D721Med (cell line): ENCODE measurements around the gene SNX6.
"Not testable (repeated sequence)": the region's sequence is repeated elsewhere in the genome, so short reads cannot be mapped to it uniquely, and the experiment has no call there.

Experiments used
- DNase-seq: peaks from one replicate; pipeline ENCODE4 v3.0.0; 2011; ENCODE audit warnings: low spot score; ENCODE audit not compliant: insufficient read length
- FAIRE-seq: peaks from 2 replicates; lab custom pipeline; 2011; peaks lifted over from hg19 to GRCh38; lab: Jason Lieb, UNC
- TF ChIP-seq, protein P1 (sequence below): IDR thresholded peaks from 2 replicates; pipeline ENCODE4 v1.5.1; 2012; ENCODE audit warnings: mild to moderate bottlenecking, control low read depth; ENCODE audit not compliant: insufficient read depth; ENCODE audit errors: missing control alignments

Gene SNX6

DNA sequence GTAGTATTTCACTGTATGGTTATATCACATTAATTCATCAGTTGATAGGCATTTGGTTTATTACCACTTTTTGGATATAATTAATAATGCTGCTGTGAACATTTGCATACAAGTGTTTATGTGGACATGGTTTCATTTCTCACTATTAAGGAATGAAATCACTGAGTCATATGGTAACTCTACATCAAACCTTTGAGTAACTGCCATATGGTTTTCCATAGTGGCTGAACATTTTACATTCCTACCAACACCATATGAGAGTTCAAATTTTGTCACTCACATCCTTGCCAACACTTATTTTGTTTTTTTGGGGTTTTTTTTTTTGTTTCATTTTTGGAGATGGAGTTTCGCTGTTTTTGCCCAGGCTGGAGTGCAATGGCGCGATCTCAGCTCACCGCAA lies 60.2 kb downstream of the SNX6 start:
- no peak for FAIRE-seq
- no peak for DNase-seq
- TF ChIP-seq, protein P1, sequence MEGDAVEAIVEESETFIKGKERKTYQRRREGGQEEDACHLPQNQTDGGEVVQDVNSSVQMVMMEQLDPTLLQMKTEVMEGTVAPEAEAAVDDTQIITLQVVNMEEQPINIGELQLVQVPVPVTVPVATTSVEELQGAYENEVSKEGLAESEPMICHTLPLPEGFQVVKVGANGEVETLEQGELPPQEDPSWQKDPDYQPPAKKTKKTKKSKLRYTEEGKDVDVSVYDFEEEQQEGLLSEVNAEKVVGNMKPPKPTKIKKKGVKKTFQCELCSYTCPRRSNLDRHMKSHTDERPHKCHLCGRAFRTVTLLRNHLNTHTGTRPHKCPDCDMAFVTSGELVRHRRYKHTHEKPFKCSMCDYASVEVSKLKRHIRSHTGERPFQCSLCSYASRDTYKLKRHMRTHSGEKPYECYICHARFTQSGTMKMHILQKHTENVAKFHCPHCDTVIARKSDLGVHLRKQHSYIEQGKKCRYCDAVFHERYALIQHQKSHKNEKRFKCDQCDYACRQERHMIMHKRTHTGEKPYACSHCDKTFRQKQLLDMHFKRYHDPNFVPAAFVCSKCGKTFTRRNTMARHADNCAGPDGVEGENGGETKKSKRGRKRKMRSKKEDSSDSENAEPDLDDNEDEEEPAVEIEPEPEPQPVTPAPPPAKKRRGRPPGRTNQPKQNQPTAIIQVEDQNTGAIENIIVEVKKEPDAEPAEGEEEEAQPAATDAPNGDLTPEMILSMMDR: no peak

- DNase-seq (no peak), FAIRE-seq (no peak)
- TF ChIP-seq, protein P1: no peak
Measured at GRCh38 chr14:34568803-34569202, 61.1 kb downstream of the SNX6 start.

GRCh38 chr14:34562776-34563150 lies 67.2 kb downstream of the SNX6 start:
- DNase-seq (no peak), FAIRE-seq (no peak)
- TF ChIP-seq, protein P1: no peak

DNA sequence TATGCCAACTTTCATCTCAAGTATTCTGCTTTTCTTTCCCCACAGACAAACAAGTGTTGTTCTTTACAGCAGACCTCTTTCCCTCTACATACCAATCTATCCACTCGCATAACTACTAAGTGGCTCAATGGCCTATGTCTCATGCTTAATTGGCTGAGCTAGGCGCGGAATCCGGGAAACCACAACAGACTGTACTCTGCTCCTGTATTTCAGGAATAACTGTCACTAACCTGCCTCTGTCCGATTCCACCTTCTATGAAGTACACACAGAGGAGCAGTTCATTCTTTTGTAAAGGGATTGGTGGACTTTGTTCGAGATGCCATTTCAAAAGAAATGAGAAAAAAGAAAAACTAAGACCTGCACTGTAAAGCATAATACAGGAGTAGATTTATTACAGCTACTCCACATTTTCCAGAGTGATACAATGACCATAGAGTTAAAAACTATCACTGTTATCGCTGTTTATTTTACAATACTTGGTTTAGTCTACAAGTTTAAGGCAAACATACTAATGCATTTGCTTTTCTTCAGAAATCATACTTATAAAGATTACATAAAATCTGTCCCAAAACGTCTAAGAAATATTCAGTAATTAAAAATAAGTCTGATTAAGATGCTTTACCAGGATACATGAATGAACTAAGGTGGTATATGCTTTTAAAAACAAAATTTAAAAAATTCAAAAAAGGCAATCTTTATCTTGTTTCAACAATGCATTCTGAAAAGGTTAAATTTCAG lies 67.7 kb downstream of the SNX6 start:
- not testable (repeated sequence) for DNase-seq, FAIRE-seq

DNA sequence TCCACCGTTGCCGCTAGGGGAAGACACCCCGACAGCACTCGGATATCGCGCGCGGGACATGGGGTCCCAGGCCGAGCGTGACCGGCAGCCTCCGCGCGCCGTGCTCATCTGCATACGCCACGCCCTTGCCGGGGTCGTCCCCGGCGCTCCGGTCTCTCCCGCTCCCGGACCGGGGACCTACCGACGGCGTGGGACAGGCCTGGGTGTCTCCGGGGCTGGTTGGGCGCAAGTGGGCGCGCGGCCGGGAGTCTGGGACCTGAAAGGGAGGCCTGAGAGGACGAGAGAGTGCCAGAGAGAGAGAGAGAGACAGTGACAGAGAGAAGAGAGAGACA lies 73.5 kb downstream of the SNX6 start:
- not testable (repeated sequence) for FAIRE-seq, DNase-seq

GRCh38 chr14:34555583-34556497 lies 74.1 kb downstream of the SNX6 start:
- not testable (repeated sequence) for FAIRE-seq, DNase-seq

DNA sequence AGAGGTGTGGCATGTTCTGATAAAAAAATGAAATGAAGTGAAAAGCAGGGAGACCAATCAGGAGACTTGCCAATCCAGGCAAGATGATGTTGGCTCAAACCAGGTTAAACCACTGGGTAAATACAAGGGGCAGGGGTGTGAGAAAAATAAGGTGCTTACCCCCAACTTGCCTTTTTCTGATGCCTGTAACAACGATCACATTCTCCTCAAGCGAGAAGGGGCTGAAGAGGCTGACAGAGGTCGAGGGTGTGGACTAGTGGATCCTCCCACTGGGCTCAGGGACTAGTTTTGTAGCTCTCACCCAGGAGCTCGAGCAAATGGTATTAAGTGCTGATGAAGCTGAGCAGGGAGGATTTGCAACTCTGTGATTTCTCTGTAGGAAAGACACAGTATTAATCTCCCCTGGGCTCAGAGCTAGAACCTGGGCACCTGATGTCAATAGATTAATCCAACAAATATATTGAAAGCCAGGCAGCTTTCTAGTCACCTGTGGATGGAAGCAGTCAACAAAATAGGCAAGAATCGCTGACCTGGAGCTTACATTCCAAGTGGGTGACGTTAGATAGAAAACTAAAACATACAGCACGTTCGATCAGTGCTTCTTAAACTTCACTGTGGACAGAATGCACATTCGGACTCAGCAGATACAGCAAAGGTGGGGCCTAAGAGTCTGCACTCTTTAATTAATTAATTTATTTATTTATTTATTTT lies 75.3 kb downstream of the SNX6 start:
- TF ChIP-seq, protein P1: no peak
- DNase-seq (peak; percentile 57), FAIRE-seq (no peak)

DNA sequence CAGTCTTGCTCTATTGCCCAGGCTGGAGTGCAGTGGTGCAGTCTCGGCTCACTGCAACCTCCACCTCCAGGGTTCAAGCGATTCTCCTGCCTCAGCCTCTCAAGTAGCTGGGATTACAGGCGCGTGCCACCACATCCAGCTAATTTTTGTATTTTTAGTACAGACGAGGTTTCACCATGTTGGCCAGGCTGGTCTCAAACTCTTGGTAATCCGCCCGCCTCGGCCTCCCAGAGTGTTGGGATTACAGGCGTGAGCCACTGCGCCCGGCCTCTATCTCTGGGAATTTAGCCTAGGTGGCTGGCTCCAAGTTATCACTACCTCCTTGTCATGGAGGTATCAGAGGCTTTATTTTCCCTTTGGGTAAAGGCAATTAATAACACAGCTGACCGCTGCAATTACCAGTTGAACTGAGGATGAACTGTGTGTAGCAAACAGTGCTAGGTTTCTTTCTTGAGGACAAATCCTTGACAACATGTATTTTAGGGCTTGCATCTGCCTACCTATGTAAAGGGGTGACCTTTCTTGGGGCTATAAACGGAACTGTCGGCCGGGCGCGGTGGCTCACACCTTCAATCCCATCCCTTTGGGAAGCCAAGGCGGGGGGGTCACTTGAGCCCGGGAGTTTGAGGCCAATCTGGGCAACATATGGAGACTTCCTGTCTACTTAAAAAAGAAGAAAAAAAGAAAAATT lies 80.5 kb downstream of the SNX6 start:
- FAIRE-seq: not testable (repeated sequence)
- peak; percentile 5 for DNase-seq
